Measurements from ENCODE around the gene EDC4. TPM values are rescaled to one million over a fixed set of nuclear protein-coding genes. Genes with fewer than 3 reads are reported as not detected.

The EDC4 gene
- total and polyA plus RNA-seq, 2 of the 13 experiments (the other 11 are each of a cell fraction or from before 2014, with no cell fraction given) = 51.4 to 59.1 TPM

- no peak for TF ChIP-seq SUZ12 (IDR thresholded peaks at IDR 0.05; ENCODE audit: low read depth, low read length)
- TF ChIP-seq, protein P1, sequence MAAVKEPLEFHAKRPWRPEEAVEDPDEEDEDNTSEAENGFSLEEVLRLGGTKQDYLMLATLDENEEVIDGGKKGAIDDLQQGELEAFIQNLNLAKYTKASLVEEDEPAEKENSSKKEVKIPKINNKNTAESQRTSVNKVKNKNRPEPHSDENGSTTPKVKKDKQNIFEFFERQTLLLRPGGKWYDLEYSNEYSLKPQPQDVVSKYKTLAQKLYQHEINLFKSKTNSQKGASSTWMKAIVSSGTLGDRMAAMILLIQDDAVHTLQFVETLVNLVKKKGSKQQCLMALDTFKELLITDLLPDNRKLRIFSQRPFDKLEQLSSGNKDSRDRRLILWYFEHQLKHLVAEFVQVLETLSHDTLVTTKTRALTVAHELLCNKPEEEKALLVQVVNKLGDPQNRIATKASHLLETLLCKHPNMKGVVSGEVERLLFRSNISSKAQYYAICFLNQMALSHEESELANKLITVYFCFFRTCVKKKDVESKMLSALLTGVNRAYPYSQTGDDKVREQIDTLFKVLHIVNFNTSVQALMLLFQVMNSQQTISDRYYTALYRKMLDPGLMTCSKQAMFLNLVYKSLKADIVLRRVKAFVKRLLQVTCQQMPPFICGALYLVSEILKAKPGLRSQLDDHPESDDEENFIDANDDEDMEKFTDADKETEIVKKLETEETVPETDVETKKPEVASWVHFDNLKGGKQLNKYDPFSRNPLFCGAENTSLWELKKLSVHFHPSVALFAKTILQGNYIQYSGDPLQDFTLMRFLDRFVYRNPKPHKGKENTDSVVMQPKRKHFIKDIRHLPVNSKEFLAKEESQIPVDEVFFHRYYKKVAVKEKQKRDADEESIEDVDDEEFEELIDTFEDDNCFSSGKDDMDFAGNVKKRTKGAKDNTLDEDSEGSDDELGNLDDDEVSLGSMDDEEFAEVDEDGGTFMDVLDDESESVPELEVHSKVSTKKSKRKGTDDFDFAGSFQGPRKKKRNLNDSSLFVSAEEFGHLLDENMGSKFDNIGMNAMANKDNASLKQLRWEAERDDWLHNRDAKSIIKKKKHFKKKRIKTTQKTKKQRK (IDR thresholded peaks at IDR 0.05; ENCODE audit: low read length) = no peak
- TF ChIP-seq ZNF841 (CRISPR knock-in tag; IDR thresholded peaks at IDR 0.05; ENCODE audit: borderline replicate concordance) = no peak
- TF ChIP-seq ZNF784 (CRISPR knock-in tag; IDR thresholded peaks at IDR 0.05; ENCODE audit: borderline replicate concordance) = 0 out of 2 replicates have a peak, but pooled peaks have one; percentile 41
- TF ChIP-seq PAWR (CRISPR knock-in tag; IDR thresholded peaks at IDR 0.05; ENCODE audit: borderline replicate concordance) = no peak
- TF ChIP-seq ZNF460 (CRISPR knock-in tag; IDR thresholded peaks at IDR 0.05; ENCODE audit: borderline replicate concordance) = no peak
- TF ChIP-seq, protein P2, sequence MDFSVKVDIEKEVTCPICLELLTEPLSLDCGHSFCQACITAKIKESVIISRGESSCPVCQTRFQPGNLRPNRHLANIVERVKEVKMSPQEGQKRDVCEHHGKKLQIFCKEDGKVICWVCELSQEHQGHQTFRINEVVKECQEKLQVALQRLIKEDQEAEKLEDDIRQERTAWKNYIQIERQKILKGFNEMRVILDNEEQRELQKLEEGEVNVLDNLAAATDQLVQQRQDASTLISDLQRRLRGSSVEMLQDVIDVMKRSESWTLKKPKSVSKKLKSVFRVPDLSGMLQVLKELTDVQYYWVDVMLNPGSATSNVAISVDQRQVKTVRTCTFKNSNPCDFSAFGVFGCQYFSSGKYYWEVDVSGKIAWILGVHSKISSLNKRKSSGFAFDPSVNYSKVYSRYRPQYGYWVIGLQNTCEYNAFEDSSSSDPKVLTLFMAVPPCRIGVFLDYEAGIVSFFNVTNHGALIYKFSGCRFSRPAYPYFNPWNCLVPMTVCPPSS (IDR thresholded peaks at IDR 0.05) = no peak
- no peak for TF ChIP-seq ZBED4 (CRISPR knock-in tag; IDR thresholded peaks at IDR 0.05; ENCODE audit: borderline replicate concordance)
- no peak for TF ChIP-seq FOXA1 (IDR thresholded peaks at IDR 0.05)
- TF ChIP-seq FOXA1 (CRISPR knock-in tag; IDR thresholded peaks at IDR 0.05) = no peak
- no peak for TF ChIP-seq NR0B2 (CRISPR knock-in tag; IDR thresholded peaks at IDR 0.05)
- TF ChIP-seq ZKSCAN5 (CRISPR knock-in tag; IDR thresholded peaks at IDR 0.05) = no peak
- TF ChIP-seq SP5 (CRISPR knock-in tag; IDR thresholded peaks at IDR 0.05; ENCODE audit: borderline replicate concordance, low read depth) = peak; percentile 83
- TF ChIP-seq XRCC5 (optimal IDR thresholded peaks at IDR 0.05; ENCODE audit: low read length) = no peak
- TF ChIP-seq BORCS8-MEF2B (CRISPR knock-in tag; IDR thresholded peaks at IDR 0.05) = no peak
- no peak for TF ChIP-seq TP53 (CRISPR knock-in tag; conservative IDR thresholded peaks at IDR 0.05)
- TF ChIP-seq HDAC1 (CRISPR knock-in tag; IDR thresholded peaks at IDR 0.05) = peak; percentile 58; the same call in 1 of the 2 replicates
- no peak for TF ChIP-seq SALL1 (CRISPR knock-in tag; IDR thresholded peaks at IDR 0.05)
- TF ChIP-seq ZNF546 (CRISPR knock-in tag; conservative IDR thresholded peaks at IDR 0.05) = no peak
- TF ChIP-seq, protein P3, sequence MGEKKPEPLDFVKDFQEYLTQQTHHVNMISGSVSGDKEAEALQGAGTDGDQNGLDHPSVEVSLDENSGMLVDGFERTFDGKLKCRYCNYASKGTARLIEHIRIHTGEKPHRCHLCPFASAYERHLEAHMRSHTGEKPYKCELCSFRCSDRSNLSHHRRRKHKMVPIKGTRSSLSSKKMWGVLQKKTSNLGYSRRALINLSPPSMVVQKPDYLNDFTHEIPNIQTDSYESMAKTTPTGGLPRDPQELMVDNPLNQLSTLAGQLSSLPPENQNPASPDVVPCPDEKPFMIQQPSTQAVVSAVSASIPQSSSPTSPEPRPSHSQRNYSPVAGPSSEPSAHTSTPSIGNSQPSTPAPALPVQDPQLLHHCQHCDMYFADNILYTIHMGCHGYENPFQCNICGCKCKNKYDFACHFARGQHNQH (CRISPR knock-in tag; IDR thresholded peaks at IDR 0.05) = no peak
- TF ChIP-seq ZNF589 (CRISPR knock-in tag; conservative IDR thresholded peaks at IDR 0.05) = no peak
Observed at GRCh38 chr16:67901734-67902133, 28.9 kb downstream of the EDC4 start (continued).
